Thyroid gland (tissue), 4 donors: Measurements from ENCODE around the gene IGFBP2. TPM values are rescaled to one million over a fixed set of nuclear protein-coding genes. Genes with fewer than 3 reads are reported as not detected.
A peak's percentile ranks its signal among the peaks of the same experiment; 100 is the strongest.

Source experiments
- DNase-seq, 2 donors: peaks; one replicate each; pipeline ENCODE4 v3.0.0-alpha.2; 2019
- H3K27ac ChIP-seq, 3 donors: fragments of 200-600 bp; sonication (generic); 1 replicate in 2 of 3; 2 replicates in 1 of 3; pipeline ENCODE4 v1.5.1; 2016 to 2019; ENCODE audit warnings: mild to moderate bottlenecking in 1 of 3, moderate library complexity in 1 of 3
- H3K27me3 ChIP-seq: fragments of 200-600 bp; sonication (generic); one replicate; pipeline ENCODE4 v1.5.1; 2019
- H3K36me3 ChIP-seq, 2 donors: fragments of 200-600 bp; sonication (generic); one replicate each; pipeline ENCODE4 v1.5.1; 2016 to 2019
- H3K4me1 ChIP-seq, 2 donors: fragments of 200-600 bp; sonication (generic); one replicate each; pipeline ENCODE4 v1.5.1; 2017 to 2019
- H3K4me3 ChIP-seq, 3 donors: fragments of 200-600 bp; sonication (generic); replicated peaks in 1 of 3; 1 replicate in 2 of 3; 2 replicates in 1 of 3; pipeline ENCODE4 v1.5.1; 2016; ENCODE audit warnings: mild to moderate bottlenecking in 1 of 3
- H3K9me3 ChIP-seq: fragments of 200-600 bp; sonication (generic); one replicate; pipeline ENCODE4 v1.5.1; 2017
- CTCF ChIP-seq, 6 experiments: fragments of 200-600 bp in 3 of 6; fragments of 450-650 bp in 3 of 6; sonication (generic) in 3 of 6; IDR thresholded peaks; one replicate each; pipeline ENCODE4 v1.5.1; 2016 to 2019; ENCODE audit warnings: antibody characterized with exemption in 6 of 6, mild to moderate bottlenecking in 2 of 6, inconsistent platforms in 1 of 6, moderate library complexity in 1 of 6
- POLR2A ChIP-seq, 2 donors: fragments of 450-650 bp; IDR thresholded peaks; one replicate each; pipeline ENCODE4 v1.6.1; 2017; ENCODE audit warnings: antibody characterized with exemption in 2 of 2, mild to moderate bottlenecking in 2 of 2, moderate library complexity in 1 of 2
- WGBS, 2 donors: methylation state at CpG; one replicate each; pipeline ENCODE4 v1.1.5; 2017; 5-methylcytosine and 5-hydroxymethylcytosine counted together
- intact Hi-C: fragments of 100-400 bp; cut with DNase I; formaldehyde crosslinking; loops from one replicate; pipeline ENCODE4 v1.15.1; 2023
- total RNA-seq, 4 donors: library from RNA; depleted of rRNA; stranded (reverse); fragments of >200 nt; gene quantifications; one replicate each; pipeline ENCODE4 v1.2.3, GENCODE V29; 2016

Gene IGFBP2
- total RNA-seq, 4 donors from 2014 or later: 26.5 to 45.0 (median 40.0) TPM

- Histone ChIP-seq H3K4me1 (peaks cover 35 to 66% of the 10 kb centered on the region in 2 donors), H3K9me3 (no peaks in the 10 kb centered on the region), H3K36me3 (no peaks in the 10 kb centered on the region), H3K27ac (peak overlapping the region in 1 of 3 donors; percentile 11), H3K27me3 (no peaks in the 10 kb centered on the region), H3K4me3 (no peak overlapping the region)
- intact Hi-C loops: loop anchor here (5.0 to 10.0 kb wide), 4 partner anchors 284 to 814 kb away; no protein-coding TSS in a partner anchor
- TF ChIP-seq POLR2A (IDR thresholded peaks at IDR 0.05): no peak
- no peak for TF ChIP-seq CTCF (IDR thresholded peaks at IDR 0.05)
- no peak for DNase-seq
- WGBS, 2 donors: 73 to 81% methylated on average over 6 of the region's 6 CpGs
These were observed 65.1 kb downstream of the IGFBP2 start for GRCh38 chr2:216698293-216698692.

- Histone ChIP-seq H3K27me3 (no peaks in the 10 kb centered on the region), H3K4me3 (no peak overlapping the region), H3K9me3 (no peaks in the 10 kb centered on the region), H3K4me1 (peaks cover 36 to 62% of the 10 kb centered on the region in 2 donors), H3K36me3 (no peaks in the 10 kb centered on the region), H3K27ac (peak overlapping the region in 1 of 3 donors; percentile 11)
- intact Hi-C loops: loop anchor here (5.0 to 10.0 kb wide), 4 partner anchors 283 to 813 kb away; no protein-coding TSS in a partner anchor
- 10 to 12% methylated on average over 5 of the region's 5 CpGs for WGBS, 2 donors
- no peak for DNase-seq
- TF ChIP-seq POLR2A (IDR thresholded peaks at IDR 0.05): no peak
- TF ChIP-seq CTCF (IDR thresholded peaks at IDR 0.05): peak in 5 of 6 experiments; percentile 37 to 82 (median 79)
These were observed 65.7 kb downstream of the IGFBP2 start for GRCh38 chr2:216698895-216699294.

GRCh38 chr2:216700088-216700567 is 66.9 kb downstream of the IGFBP2 start:
- no peaks in the 10 kb centered on the region for H3K36me3 ChIP-seq
- H3K27ac ChIP-seq: peak overlapping the region in 2 of 3 donors; percentile 8 to 35
- no peak for DNase-seq
- H3K9me3 ChIP-seq: no peaks in the 10 kb centered on the region
- WGBS, 2 donors: 60 to 65% methylated on average over 7 of the region's 7 CpGs
- intact Hi-C loops: no loop called here
- TF ChIP-seq CTCF (IDR thresholded peaks at IDR 0.05) (no peak), POLR2A (IDR thresholded peaks at IDR 0.05) (no peak)
- no peak overlapping the region for H3K4me3 ChIP-seq
- H3K4me1 ChIP-seq: peaks cover 30 to 62% of the 10 kb centered on the region in 2 donors
- H3K27me3 ChIP-seq: no peaks in the 10 kb centered on the region

- no peak for DNase-seq
- peak overlapping the region in 2 of 3 donors; percentile 8 to 35 for H3K27ac ChIP-seq
- no peak overlapping the region for H3K4me3 ChIP-seq
- intact Hi-C loops: no loop called here
- no peaks in the 10 kb centered on the region for H3K36me3 ChIP-seq
- no peaks in the 10 kb centered on the region for H3K27me3 ChIP-seq
- TF ChIP-seq POLR2A (IDR thresholded peaks at IDR 0.05) (no peak), CTCF (IDR thresholded peaks at IDR 0.05) (no peak)
- no peaks in the 10 kb centered on the region for H3K9me3 ChIP-seq
- peaks cover 30 to 59% of the 10 kb centered on the region in 2 donors for H3K4me1 ChIP-seq
- WGBS, 2 donors: 56 to 59% methylated on average over 5 of the region's 5 CpGs
These were observed 67.6 kb downstream of the IGFBP2 start for GRCh38 chr2:216700781-216701180.

- DNase-seq: no peak
- no peak overlapping the region for H3K4me3 ChIP-seq
- no peaks in the 10 kb centered on the region for H3K36me3 ChIP-seq
- H3K27ac ChIP-seq: peak overlapping the region in 1 of 3 donors; percentile 35
- TF ChIP-seq CTCF (IDR thresholded peaks at IDR 0.05) (no peak), POLR2A (IDR thresholded peaks at IDR 0.05) (no peak)
- H3K27me3 ChIP-seq: no peaks in the 10 kb centered on the region
- H3K4me1 ChIP-seq: peaks cover 30 to 51% of the 10 kb centered on the region in 2 donors
- intact Hi-C loops: no loop called here
- WGBS, 2 donors: 92% methylated on average over 7 of the region's 7 CpGs
- H3K9me3 ChIP-seq: no peaks in the 10 kb centered on the region
These were observed 68.3 kb downstream of the IGFBP2 start for GRCh38 chr2:216701544-216701943.
